NCI-H2171 treated with DMSO at 0.1 percent for 48 hours (cell line): ENCODE measurements around the gene SNAP23.

Source experiments
- DNase-seq: peaks from one replicate; lab custom pipeline; 2025; lab: John Stamatoyannopoulos, UW

SNAP23 gene

DNA sequence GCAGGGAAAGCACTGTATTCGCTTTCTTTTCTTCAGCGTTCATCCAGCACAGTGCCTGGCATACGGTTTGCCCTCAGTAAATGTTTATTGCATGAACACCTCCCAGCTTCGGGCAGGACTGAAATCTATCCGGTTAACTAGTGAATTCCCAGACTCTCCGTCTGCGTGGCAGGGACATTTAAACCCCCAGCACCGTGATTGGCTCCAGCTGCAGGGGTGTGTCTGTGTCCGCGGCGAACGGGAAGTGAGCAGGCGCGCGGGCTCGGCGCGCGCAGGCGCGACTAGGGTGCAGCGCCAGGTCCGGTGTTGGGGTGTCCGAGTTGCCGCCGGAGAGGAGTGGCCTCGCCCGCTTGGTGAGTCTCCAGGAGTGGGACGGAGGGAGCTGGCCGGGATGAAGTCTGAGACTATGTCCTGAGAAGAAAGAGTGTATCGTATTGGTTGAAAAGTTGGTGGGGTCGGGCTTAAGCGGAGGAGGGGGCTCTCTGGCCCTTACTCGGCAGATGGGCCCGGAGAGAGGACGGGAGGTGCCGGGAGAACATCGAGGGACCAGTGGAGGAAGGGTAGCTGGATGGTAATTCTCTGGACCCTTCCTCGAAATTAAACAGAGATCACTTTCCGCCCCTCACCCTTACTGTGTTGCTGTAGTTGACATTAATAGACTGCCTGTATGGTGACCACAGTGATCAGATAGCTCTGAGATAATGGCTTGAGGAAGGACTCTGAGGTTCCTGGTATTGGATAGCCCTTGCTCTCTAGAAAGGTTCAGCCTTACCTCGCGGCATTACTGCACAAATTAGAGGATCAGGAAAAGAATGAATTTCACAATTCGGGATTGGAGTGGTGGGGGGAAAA, at the start of gene SNAP23:
TSS of gene SNAP23 (plus strand) at position 274 of the 852 bp plus-strand sequence. CDS start 16,213 bp downstream, outside the sequence.
- DNase-seq, result peak; percentile 81

DNA sequence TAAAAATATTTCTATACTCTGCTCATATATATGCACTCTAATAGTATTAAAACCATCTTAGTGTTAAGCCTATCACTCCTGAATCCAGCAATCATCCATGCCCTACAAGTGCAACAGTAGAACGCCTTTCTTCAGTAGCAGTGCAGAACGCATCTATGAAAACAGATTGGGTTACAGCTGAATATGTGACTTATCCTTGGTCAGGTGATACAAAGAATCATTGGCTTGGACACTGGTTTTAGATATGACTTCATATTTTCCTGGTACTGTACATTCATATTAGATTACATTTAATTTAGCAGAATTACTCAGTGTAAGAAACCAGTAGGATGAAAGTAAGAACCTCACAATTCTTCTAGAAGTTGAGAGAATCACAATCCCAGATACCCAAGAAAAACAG, 47.8 kb upstream of the SNAP23 start:
- DNase-seq, result no peak

DNA sequence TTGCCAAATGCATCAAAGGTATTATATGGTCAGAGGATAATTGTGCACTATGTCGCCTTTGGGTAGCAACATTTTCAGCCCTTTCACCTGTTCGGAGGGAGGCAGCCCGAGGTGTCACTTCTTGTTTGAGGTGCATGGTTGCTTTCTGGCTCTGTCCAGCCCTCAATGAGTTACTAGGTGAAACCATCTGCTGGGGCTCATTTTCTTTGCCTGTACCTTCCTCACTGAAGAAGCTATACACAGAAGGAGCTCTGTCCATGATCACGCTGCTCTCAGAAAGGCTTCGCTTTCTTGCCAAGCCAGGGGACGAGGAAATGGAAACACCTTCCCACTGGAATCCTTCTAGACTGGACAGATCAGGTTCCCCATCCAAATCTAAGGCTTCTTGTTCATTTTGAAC, 47.2 kb upstream of the SNAP23 start:
- no peak for DNase-seq

DNA sequence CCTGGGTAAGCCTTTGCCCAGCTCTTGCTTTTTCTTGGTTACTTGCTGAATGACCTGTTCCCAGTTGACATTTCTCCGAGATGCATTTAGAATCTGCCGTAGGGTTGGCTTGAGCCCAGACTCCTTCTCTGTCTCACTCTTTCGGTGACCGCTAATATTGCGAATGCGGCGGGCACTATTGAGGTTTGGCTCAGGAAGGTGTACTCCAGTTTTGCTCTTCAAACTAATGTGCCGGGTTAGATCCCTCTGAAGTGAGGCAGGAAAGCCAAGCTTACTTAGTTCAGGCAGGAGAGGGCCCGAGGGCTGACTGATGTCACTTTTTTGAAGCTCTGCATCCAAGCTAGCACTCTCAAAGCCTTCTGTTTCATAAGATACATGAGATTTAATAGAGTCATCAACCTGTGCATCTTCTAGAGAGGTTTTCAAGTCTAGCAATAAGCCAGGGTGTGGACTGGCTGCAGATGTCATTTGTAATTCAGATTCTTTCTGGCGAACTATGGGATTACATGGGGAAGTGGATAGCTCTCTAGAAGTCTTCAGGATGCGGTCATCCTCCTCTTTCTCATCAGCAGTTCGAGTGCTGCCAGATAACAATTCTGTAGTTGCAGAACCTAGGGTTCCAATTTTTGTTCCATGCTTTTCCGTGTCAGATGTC, 45.5 kb upstream of the SNAP23 start:
- DNase-seq, result no peak

DNA sequence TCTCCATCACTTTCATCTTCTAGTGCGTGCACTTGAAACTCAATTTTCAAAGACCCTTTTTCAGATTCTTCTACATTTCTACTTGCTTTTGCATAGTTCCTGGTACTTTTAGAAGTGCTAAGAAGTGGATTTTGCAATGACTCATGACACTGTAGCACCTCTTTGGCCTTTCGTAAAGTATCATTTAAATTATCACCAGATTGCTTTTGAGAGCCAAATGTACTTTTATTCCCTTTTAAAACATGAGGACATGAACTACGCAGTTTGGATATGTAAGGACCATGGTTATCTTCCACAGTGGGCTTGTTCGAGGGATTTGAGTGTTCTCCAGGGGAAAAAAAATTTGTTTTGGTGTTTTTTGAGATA, 45.0 kb upstream of the SNAP23 start:
- no peak for DNase-seq

DNA sequence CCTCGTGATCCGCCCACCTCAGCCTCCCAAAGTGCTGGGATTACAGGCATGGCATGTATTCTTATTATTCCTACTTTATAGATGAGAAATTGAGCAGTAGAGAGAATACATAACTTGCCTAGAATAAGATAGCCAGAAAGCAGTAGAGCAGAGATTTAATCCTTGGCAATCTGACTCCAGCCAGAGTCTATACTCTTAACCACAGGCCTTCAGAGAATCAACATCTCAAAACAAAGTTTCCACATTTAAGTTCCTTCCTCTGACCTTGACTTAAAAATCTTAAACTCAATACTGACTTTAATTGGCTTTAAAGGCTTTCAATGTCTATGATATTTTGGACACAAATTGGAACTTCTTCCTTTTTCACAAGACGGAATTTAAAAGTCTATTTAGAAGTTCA, 41.6 kb upstream of the SNAP23 start:
- DNase-seq, result no peak

DNA sequence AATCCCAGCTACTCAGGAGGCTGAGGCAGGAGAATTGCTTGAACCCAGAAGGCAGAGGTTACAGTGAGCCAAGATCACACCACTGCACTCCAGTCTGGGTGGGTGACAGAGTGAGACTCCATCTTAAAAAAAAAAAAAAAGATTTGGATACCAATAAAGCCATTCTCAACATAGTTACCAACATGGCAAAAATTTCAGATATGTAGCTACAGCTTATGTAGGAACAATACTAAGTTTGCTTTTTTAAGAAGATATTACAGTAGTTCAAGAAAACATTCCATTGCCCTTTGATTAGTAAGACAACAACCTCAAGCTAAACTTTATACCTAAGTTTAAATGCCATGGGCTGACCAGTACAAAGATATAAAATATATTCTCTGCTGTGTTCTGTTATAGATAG, 38.9 kb upstream of the SNAP23 start:
- DNase-seq, result no peak

DNA sequence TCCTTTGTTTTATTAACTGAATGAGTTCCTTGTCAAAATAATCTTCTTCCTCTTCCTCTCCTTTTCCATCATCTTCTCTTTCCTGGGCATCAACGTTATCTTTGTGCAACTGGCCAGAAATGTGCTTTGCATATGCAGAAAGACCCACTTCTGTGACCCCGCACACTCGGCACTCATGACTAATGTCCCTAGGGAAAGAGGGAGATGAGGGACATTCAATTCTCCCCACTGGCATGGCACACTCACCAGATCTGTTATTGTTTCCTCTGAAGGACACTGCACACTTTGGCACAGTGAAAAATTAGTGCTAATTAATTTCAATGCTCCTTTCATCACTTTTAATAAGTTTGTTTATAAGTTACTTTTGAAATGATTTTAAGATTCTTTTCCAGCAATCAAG, 38.5 kb upstream of the SNAP23 start:
- DNase-seq, result no peak

DNA sequence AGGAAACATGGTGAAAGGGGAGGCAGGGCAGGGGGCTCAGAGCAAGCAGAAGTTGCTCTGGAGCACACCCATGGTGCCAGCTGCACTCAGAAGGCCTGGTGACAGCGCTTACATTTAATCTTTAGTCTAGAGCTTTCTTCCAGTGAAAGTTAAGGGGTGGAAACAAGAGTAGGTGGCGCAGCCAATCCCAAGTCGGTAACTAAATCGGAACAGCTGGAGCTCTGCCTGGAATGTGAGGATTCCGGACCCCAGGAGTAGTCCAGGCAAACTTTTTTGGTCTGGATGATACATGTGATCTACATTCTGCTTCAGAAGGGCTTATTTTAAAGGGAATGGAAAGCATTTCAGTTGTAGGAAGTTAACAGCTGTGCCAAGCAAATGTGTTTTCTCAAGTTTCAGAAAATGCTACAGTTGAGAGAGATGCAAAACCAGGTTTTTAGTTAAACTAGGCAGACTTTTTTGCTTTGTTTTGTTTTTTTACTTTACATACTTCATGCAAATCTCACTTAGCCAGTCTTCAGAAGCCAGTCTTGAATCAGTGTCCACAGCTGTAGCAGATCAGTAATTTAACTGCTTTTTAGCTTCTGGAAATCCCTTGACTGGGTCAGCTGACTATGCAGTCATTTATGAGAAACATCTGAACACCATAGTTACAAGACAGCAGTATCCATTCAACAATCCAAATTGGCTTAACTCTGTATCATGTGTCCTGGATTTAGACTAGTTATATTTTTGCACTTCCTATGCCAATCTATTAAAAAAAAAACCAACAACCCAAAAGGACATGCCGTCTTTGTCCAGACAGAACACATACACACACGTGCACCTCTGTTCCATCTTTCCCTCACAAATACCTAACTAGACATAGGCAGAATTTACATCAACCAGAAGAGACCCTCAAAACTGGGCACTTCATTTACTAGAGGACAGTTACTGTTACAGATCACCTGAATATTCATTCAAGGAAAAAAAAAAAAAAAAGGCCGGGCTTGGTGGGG, 37.7 kb upstream of the SNAP23 start:
- DNase-seq, result no peak

DNA sequence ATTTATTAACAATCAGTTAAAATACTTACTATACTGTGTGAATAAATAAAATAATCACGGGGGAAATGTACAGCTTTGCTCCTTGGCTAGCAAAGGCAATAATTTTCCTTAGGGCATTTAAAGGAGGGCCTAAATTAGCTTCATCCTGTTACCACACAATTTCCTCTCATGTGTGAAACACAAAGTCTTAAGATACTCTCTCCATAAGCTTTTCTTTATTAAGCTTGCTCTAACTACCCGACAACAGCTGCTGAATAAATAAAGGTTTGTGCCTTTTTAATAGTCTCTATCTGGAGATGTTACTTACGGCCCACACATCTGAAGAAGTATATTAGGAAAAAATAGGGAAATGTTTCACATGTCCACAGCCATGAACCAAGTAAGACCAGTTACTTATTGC, 34.2 kb upstream of the SNAP23 start:
- DNase-seq, result no peak

DNA sequence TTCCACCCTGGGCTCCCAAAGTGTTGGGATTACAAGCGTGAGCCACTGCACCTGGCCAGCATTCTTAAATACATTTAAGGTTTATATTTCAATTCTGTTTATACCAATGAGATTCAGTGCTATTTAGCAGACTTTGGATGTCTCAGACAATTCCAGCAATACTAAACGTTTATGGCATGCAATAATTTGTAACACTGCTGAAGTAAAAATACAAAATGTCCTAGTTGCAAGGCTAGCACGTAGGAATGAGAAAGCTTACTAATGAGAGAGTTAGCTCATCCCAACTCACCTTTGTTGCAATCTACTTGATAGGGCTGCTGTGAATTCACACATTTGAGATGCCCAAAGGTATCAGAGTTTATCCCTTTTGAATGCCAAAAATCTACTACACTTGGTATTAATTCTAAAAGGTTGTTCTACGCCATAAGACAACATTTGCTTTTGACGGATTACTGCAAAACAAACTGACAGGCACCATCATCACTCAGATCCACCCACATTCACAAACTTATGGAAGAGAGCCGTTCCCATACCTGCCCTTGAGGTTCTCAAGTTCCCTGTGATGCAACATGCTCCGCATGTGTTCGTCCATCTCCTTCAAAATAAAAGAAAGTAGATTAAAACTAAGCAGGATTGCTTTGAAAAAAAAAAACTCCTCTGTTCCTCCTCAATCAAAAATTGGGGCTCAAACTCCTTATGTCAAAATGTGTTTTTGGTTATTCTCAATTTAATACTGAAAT, 29.7 kb upstream of the SNAP23 start:
- DNase-seq, result no peak

DNA sequence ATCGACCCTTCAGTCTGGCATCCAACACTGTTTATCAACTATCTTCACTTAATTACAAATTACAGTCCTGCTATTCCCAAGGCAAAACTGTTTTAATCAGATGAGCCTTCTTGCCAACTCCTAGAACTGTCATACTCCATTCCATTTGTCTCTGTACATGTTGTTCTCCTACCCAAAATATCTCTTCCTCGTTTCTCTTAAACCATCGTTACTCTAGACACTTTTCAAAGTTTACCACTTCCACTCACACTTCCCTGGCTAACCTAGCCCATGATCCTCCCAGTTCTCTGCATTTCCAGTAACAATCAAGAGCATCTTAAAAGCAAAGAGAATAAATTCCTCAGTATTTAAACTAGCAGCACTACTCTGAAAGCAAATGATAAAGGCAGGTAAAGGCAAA, 24.4 kb upstream of the SNAP23 start:
- DNase-seq, result no peak

DNA sequence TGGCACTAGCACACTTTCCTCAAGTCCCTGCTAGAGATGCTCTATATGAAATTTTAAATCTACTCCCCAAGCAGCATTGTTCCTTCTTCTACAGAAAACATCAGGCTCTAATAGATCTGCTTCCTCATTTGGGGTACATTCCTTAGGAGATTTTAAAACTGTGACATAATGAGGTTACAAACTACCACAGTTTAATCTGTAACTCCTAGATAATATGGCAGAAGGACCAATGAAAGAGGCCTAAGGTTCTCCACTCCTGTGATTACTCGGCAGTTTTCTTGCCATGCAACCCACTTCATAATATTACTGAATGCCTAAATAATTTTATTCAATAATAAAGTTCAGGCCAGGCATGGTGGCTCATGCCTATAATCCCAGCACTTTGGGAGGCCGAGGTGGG, 20.6 kb upstream of the SNAP23 start:
- DNase-seq, result no peak

DNA sequence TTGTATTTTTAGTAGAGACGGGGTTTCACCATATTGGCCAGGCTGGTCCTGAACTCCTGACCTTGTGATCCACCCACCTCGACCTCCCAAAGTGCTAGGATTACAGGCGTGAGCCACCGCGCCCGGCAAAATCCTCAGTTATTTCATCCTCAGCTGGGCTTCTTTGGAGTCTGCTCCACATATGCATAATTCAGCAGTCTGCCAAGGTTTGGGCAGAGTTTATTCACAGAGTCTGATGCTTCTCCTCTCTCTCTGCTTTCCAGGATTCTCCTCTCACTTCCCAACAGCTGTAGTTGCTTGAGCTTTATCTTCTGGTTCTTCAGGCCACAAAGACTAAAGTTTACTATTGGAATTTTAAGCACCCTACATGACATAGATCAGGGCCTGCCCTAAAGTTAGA, 12.7 kb upstream of the SNAP23 start:
- DNase-seq, result no peak

DNA sequence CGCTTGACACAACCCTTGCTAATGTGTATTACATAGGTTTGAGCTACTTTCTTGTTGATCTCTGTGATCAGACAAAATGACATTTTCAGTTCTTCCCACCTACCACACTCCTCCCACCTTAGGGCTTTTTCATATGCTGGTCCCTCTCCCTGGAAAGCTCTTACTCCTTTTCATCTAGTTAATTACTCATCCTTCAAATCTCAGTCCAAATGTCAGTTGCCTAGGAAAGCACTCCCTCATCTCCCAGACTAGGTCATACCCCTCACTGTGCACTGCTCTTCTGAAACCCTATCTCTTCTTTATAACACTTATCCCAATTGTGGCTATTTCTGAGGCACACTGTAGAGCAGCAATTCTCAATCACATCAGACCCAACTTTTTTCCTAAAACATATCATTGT, 11.8 kb upstream of the SNAP23 start:
- DNase-seq, result peak; percentile 6

DNA sequence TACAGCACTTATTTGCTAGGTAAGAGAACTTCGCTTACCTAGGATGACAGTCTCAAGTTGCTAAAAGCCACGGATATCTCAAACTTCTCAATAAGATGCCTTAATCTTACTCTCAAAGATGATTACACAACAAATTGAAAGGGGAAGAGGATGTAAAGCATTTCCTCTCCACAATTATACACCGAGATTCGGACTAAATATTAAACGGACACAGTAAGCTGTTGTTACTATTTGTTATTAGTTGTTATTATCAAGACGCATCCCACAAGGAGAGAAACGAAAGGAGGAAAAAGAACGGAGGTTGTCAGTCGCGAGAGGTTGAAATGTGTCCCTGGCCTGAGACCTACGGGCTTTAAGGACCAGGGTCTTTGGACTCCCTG, 5.2 kb upstream of the SNAP23 start:
- no peak for DNase-seq

DNA sequence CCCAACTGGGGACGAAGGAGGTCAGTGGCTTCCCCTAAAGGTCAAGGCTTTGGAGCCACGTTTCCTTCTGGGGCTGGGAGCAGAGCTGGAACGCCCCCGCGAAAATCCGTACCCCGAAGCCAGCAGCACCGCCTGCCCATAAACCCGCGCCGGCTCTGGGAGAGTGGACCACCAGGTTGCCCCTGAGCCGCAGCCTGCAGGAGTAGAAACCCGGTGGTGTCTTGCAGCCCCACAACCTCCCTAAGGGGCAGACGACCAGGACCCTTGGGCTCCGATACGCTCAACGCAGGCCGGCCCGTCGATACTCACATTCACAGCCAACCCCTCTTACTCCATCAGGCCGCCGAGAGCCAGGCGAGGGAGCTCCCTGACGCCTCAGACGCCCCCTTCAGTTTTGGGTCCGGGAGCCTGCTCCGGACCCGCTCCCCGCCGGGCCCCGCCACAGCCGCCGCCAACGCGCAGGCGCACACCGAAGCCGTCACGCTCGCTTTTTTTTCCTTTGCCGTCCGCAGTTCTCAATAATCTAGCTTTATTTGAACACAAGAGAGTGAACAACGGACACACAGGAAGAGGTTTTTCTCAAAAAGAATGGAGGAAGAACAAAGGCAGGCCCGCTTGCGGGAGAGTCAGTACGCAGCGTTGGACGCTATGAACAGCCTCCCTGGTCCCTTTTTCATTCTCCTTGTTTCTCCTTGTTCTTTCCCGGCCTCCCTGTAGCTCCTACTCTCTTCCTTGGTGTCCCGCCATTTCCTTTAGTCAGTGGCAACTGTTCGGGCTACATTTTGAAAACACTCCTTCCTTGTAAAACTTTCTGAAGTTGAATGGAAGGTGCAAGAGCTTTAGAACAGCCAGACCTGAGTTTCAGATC, 4.5 kb upstream of the SNAP23 start, which contains the start of gene ZNF106:
TSS of gene ZNF106 (minus strand) at position 471 of the 868 bp plus-strand sequence. CDS start 18,852 bp downstream, outside the sequence.
- DNase-seq, result peak; percentile 93

DNA sequence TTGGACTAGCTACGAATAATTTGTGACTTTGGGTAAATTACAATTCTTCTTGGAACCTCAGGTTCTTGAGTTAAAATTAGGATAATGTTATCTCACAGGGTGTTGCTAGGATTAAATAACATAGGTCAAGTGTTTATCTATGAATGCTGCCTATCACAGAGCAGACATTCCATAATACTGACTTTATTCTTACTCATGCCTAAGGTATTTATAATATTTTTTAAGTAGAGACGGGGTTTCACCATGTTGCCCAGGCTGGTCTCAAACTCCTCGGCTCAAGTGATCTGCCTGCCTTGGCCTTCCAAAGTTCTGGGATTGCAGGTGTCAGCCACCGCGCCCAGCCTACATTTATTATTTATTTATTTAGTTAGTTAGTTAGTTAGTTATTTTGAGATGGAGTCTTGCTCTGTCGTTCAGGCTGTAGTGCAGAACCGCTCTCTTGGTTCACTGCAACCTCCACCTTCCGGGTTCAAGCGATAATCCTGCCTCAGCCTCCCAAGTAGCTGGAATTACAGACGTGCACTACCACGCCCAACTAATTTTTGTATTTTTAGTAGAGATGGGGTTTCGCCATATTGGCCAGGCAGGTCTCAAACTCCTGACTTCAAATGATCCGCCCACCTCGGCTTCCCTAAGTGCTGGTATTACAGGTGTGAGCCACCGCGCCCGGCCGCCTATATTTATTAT, 3.8 kb upstream of the SNAP23 start:
- no peak for DNase-seq

DNA sequence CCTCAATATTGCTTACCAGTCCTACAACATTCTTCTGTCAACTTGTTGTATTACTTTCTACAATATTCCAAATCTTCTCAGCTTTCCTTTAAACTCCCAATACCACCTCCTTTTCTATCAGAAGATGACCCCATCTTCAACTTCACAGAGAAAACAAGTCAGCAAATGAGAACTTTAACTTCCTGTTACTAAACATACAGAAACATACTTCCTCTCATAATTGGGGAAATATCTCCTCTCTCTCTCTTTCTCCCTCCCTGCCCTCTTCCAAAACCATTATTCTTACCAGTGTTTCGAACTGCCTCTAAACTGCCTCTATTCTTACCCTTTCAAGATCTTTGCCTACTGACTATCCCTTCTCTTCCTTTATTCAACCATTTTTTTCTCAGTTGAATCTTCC, 1.8 kb upstream of the SNAP23 start:
- no peak for DNase-seq

DNA sequence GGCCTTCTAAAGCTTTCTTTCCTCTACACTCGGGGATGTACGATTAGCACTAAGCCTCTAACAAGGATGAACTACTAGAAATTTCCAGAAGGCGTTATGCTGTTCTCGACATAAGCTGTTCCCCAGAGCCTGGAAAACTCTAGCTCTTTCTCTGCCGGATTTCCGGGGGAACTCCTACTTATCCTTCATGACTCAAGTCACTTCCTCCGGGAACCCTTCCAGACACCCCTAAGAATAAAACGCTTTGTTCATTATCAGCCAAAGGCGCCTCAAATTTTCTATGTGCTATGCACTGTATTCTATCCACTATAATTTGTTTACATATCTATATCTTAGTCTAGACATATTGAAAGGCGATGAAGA, 455 bp upstream of the SNAP23 start:
- peak; percentile 11 for DNase-seq
